OCI-LY7 (cell line): ENCODE measurements around the gene EFNA3. TPM values are rescaled to one million over a fixed set of nuclear protein-coding genes. Genes with fewer than 3 reads are reported as not detected.
A peak's percentile ranks its signal among the peaks of the same experiment; 100 is the strongest.

Source experiments
- BruUV-seq: library from RNA; stranded (reverse); fragments of 400-500 nt; replicated peaks from 2 replicates; lab custom pipeline; 2021; lab: Mats Ljungman, UMichigan
- CTCF ChIA-PET: fragments of 300-600 bp; sonication (Branson Sonifier 250); formaldehyde crosslinking; loops from one replicate; lab custom pipeline; 2022; ENCODE audit warnings: antibody characterized with exemption; ENCODE audit not compliant: unreplicated experiment; lab: Charles Lee
- POLR2A ChIA-PET: fragments of 300-600 bp; sonication (Branson Sonifier 250); formaldehyde crosslinking; loops from one replicate; lab custom pipeline; 2022; ENCODE audit warnings: antibody characterized with exemption; lab: Charles Lee
- DNase-seq: peaks from one replicate; pipeline ENCODE4 v3.0.0-alpha.2; 2015; ENCODE audit warnings: low spot score
- H2AFZ ChIP-seq: fragments of 200-600 bp; sonication (generic), shearing (Covaris generic); 2 replicates; pipeline ENCODE4 v1.6.1; 2014; ENCODE audit warnings: mild to moderate bottlenecking, antibody characterized with exemption, low read length, moderate library complexity
- H3K27ac ChIP-seq: fragments of 200-600 bp; sonication (generic); 2 replicates; pipeline ENCODE4 v1.5.1; 2014; ENCODE audit warnings: mixed run types, low read depth, mild to moderate bottlenecking, moderate library complexity, low read length, inconsistent platforms; ENCODE audit not compliant: poor library complexity, severe bottlenecking
- H3K36me3 ChIP-seq: fragments of 200-600 bp; sonication (generic); 2 replicates; pipeline ENCODE4 v1.6.1; 2014; ENCODE audit warnings: mild to moderate bottlenecking, antibody characterized with exemption, low read length, moderate library complexity, mixed read lengths; ENCODE audit not compliant: insufficient read depth
- H3K4me1 ChIP-seq: fragments of 200-600 bp; sonication (generic); 2 replicates; pipeline ENCODE4 v1.5.1; 2014; ENCODE audit warnings: mild to moderate bottlenecking, low read length; ENCODE audit not compliant: insufficient read depth, poor library complexity, severe bottlenecking
- H3K4me2 ChIP-seq: fragments of 200-600 bp; sonication (generic); 2 replicates; pipeline ENCODE4 v1.6.1; 2014; ENCODE audit warnings: mild to moderate bottlenecking, low read length
- H3K4me3 ChIP-seq: fragments of 200-600 bp; sonication (generic); 2 replicates; pipeline ENCODE4 v1.5.1; 2014; ENCODE audit warnings: mild to moderate bottlenecking, low read depth, low read length; ENCODE audit not compliant: poor library complexity, severe bottlenecking
- H3K79me2 ChIP-seq: fragments of 200-600 bp; sonication (generic); 2 replicates; pipeline ENCODE4 v1.6.1; 2016; ENCODE audit warnings: low read depth, mild to moderate bottlenecking, low read length, moderate library complexity, mixed read lengths; ENCODE audit not compliant: insufficient read depth
- H3K9me2 ChIP-seq: fragments of 200-600 bp; sonication (generic); 2 replicates; pipeline ENCODE4 v1.6.1; 2016; ENCODE audit warnings: mild to moderate bottlenecking, low read length, mixed read lengths; ENCODE audit not compliant: insufficient read depth
- H3K9me3 ChIP-seq: fragments of 200-600 bp; sonication (generic); 2 replicates; pipeline ENCODE4 v1.6.1; 2014; ENCODE audit warnings: mild to moderate bottlenecking, mixed run types, low read length, mixed read lengths
- H4K20me1 ChIP-seq: fragments of 200-600 bp; sonication (generic); 2 replicates; pipeline ENCODE4 v1.6.1; 2014; ENCODE audit warnings: mild to moderate bottlenecking, antibody characterized with exemption, low read length, moderate library complexity, mixed read lengths; ENCODE audit not compliant: insufficient read depth
- CTCF ChIP-seq: fragments of 200-600 bp; sonication (generic); conservative IDR thresholded peaks from 2 replicates; pipeline ENCODE4 v1.5.1; 2014; ENCODE audit warnings: mild to moderate bottlenecking, antibody characterized with exemption, low read length, moderate library complexity, mixed read lengths
- EZH2phosphoT487 ChIP-seq: fragments of 200-600 bp; sonication (generic); IDR thresholded peaks from 2 replicates; pipeline ENCODE4 v1.6.1; 2018; ENCODE audit warnings: low read depth, borderline replicate concordance, mild to moderate bottlenecking, mixed run types, antibody characterized with exemption, low read length, moderate library complexity, mixed read lengths
- intact Hi-C: fragments of 100-400 bp; cut with micrococcal nuclease; formaldehyde crosslinking; loops from one replicate; pipeline ENCODE4 v1.10.0; 2022; ENCODE audit not compliant: unreplicated experiment
- total RNA-seq, 2 experiments: library from RNA; depleted of rRNA in 1 of 2; stranded (reverse); fragments of >200 nt in 1 of 2; shearing (Covaris generic) in 1 of 2; gene quantifications; 2 replicates each; pipeline ENCODE4 v1.2.3, GENCODE V29; 2014 to 2022

EFNA3 gene
- total RNA-seq, 2 experiments from 2014 or later, result 6.7 to 10.8 TPM

GRCh38 chr1:155050560-155051341, 27.9 kb upstream of the EFNA3 start, which contains the start of gene ADAM15:
ADAM15 (plus strand) TSS chr1:155051316; CDS start chr1:155051387, 71 bp downstream.
- Histone ChIP-seq H3K27ac (peak within 1 kb of the TSS; percentile 10), H3K36me3 (no peaks in the 10 kb centered on the region), H4K20me1 (no peaks in the 10 kb centered on the region), H3K79me2 (no peaks in the 10 kb centered on the region), H2AFZ (peak within 1 kb of the TSS; percentile 71), H3K9me3 (no peaks in the 10 kb centered on the region), H3K9me2 (no peaks in the 10 kb centered on the region), H3K4me2 (peak within 1 kb of the TSS; percentile 99), H3K4me3 (peak within 1 kb of the TSS; percentile 91), H3K4me1 (peaks cover 35% of the 10 kb centered on the region)
- TF ChIP-seq CTCF (peak; percentile 93), EZH2phosphoT487 (no peak)
- no TSS peak for BruUV-seq
- ChIA-PET POLR2A (interaction anchor here (0.6 to 1.2 kb wide), 3 partner anchors 9 to 50 kb away, joined by 3 to 4 read pairs (median 3); no protein-coding TSS in a partner anchor), CTCF (interaction anchor here (0.5 to 1.7 kb wide), 6 partner anchors 9 to 916 kb away, joined by 3 to 6 read pairs (median 4); no protein-coding TSS in a partner anchor)
- peak; percentile 86 for DNase-seq
- intact Hi-C loops, result loop anchor here (1.0 kb wide), 1 partner anchor 49 kb away; no protein-coding TSS in a partner anchor

- BruUV-seq, result no TSS peak
- intact Hi-C loops, result loop anchor here (1.0 kb wide), 1 partner anchor 50 kb away; no protein-coding TSS in a partner anchor
- POLR2A ChIA-PET, result interaction anchor here (0.6 to 1.2 kb wide), 3 partner anchors 9 to 50 kb away, joined by 3 to 4 read pairs (median 3); no protein-coding TSS in a partner anchor
Measured at GRCh38 chr1:155051342-155051776, 27.3 kb upstream of the EFNA3 start.

More at GRCh38 chr1:155051342-155051776, 27.3 kb upstream of the EFNA3 start:
- DNase-seq, result no peak
- H3K27ac ChIP-seq, result no peak overlapping the region
- peak overlapping the region; percentile 91 for H3K4me3 ChIP-seq
- H4K20me1 ChIP-seq, result no peaks in the 10 kb centered on the region
- H3K9me3 ChIP-seq, result no peaks in the 10 kb centered on the region
- H2AFZ ChIP-seq, result peak overlapping the region; percentile 63
- H3K9me2 ChIP-seq, result no peaks in the 10 kb centered on the region
- CTCF ChIA-PET, result interaction anchor here (0.6 to 1.7 kb wide), 3 partner anchors 10 to 34 kb away, joined by 3 to 6 read pairs (median 5); no protein-coding TSS in a partner anchor
- no peaks in the 10 kb centered on the region for H3K36me3 ChIP-seq
- TF ChIP-seq EZH2phosphoT487 (no peak), CTCF (no peak; the same call in 1 of the 2 replicates)
- no peaks in the 10 kb centered on the region for H3K79me2 ChIP-seq
- H3K4me2 ChIP-seq, result peak overlapping the region; percentile 99
- H3K4me1 ChIP-seq, result peaks cover 35% of the 10 kb centered on the region
